ENCODE data around the gene MEGF6. TPM values are rescaled to one million over a fixed set of nuclear protein-coding genes. Genes with fewer than 3 reads are reported as not detected.

The MEGF6 gene
- total RNA-seq, 1 experiment from 2014 or later: 14.3 TPM

GRCh38 chr1:3590951-3591865 lies 20.1 kb downstream of the MEGF6 start:
- Mint-ChIP-seq H3K4me3 (ENCODE audit: unreplicated experiment) (no peak overlapping the region), H3K36me3 (ENCODE audit: insufficient read depth, unreplicated experiment) (no peaks in the 10 kb centered on the region), H3K27ac (ENCODE audit: low read depth, unreplicated experiment) (no peak overlapping the region), H3K9me3 (ENCODE audit: unreplicated experiment) (no peaks in the 10 kb centered on the region), H3K27me3 (ENCODE audit: insufficient read depth, unreplicated experiment) (no peaks in the 10 kb centered on the region), H3K4me1 (ENCODE audit: insufficient read depth, unreplicated experiment) (no peaks in the 10 kb centered on the region)
- DNase-seq (ENCODE audit: unreplicated experiment): no peak
- no peak for TF ChIP-seq CTCF (IDR thresholded peaks at IDR 0.05; ENCODE audit: unreplicated experiment)
- BruUV-seq (replicated peaks): no TSS peak
- ChIA-PET POLR2A (no interaction called here), CTCF (interaction anchor here (0.6 to 1.0 kb wide), 2 partner anchors 9 to 23 kb away, joined by 3 to 5 read pairs; no protein-coding TSS in a partner anchor)
- intact Hi-C loops (cut with micrococcal nuclease): no loop called here

GRCh38 chr1:3590139-3590763 lies 21.1 kb downstream of the MEGF6 start:
- intact Hi-C loops (cut with micrococcal nuclease): no loop called here
- no peak for DNase-seq (ENCODE audit: unreplicated experiment)
- CTCF ChIA-PET: no interaction called here
- TF ChIP-seq CTCF (IDR thresholded peaks at IDR 0.05; ENCODE audit: unreplicated experiment): no peak
- no peak overlapping the region for H3K27ac Mint-ChIP-seq (ENCODE audit: low read depth, unreplicated experiment)
- H3K27me3 Mint-ChIP-seq (ENCODE audit: insufficient read depth, unreplicated experiment): no peaks in the 10 kb centered on the region
- H3K4me1 Mint-ChIP-seq (ENCODE audit: insufficient read depth, unreplicated experiment): no peaks in the 10 kb centered on the region
- no TSS peak for BruUV-seq (replicated peaks)
- H3K9me3 Mint-ChIP-seq (ENCODE audit: unreplicated experiment): no peaks in the 10 kb centered on the region
- no peak overlapping the region for H3K4me3 Mint-ChIP-seq (ENCODE audit: unreplicated experiment)
- POLR2A ChIA-PET: no interaction called here
- H3K36me3 Mint-ChIP-seq (ENCODE audit: insufficient read depth, unreplicated experiment): no peaks in the 10 kb centered on the region

- no peaks in the 10 kb centered on the region for H3K27me3 Mint-ChIP-seq (ENCODE audit: insufficient read depth, unreplicated experiment)
- intact Hi-C loops (cut with micrococcal nuclease): no loop called here
- CTCF ChIA-PET: no interaction called here
Observed at GRCh38 chr1:3588395-3588794, 22.9 kb downstream of the MEGF6 start.

More at GRCh38 chr1:3588395-3588794, 22.9 kb downstream of the MEGF6 start:
- Mint-ChIP-seq H3K27ac (ENCODE audit: low read depth, unreplicated experiment) (no peak overlapping the region), H3K9me3 (ENCODE audit: unreplicated experiment) (no peaks in the 10 kb centered on the region), H3K4me3 (ENCODE audit: unreplicated experiment) (no peak overlapping the region), H3K4me1 (ENCODE audit: insufficient read depth, unreplicated experiment) (no peaks in the 10 kb centered on the region), H3K36me3 (ENCODE audit: insufficient read depth, unreplicated experiment) (no peaks in the 10 kb centered on the region)
- POLR2A ChIA-PET: no interaction called here
- TF ChIP-seq CTCF (IDR thresholded peaks at IDR 0.05; ENCODE audit: unreplicated experiment): no peak
- DNase-seq (ENCODE audit: unreplicated experiment): no peak
- BruUV-seq (replicated peaks): no TSS peak

Measured in MCF 10A (cell line).